GM20431 (cell line): ENCODE results near the gene RFWD3.

ENCODE experiments used
- in situ Hi-C: fragments of 300-500 bp; cut with MseI, MboI; formaldehyde crosslinking; loops from one replicate; pipeline ENCODE4 v1.15.0; 2020; ENCODE audit warnings: low sequenced_read_pairs; ENCODE audit not compliant: unreplicated experiment

Gene RFWD3

GRCh38 chr16:74591876-74592650 lies 74.6 kb downstream of the RFWD3 start:
- in situ Hi-C loops = no loop called here

- in situ Hi-C loops = no loop called here
These were observed 79.7 kb downstream of the RFWD3 start for GRCh38 chr16:74586948-74587347.

GRCh38 chr16:74585846-74586443 lies 80.7 kb downstream of the RFWD3 start:
- in situ Hi-C loops = no loop called here

DNA sequence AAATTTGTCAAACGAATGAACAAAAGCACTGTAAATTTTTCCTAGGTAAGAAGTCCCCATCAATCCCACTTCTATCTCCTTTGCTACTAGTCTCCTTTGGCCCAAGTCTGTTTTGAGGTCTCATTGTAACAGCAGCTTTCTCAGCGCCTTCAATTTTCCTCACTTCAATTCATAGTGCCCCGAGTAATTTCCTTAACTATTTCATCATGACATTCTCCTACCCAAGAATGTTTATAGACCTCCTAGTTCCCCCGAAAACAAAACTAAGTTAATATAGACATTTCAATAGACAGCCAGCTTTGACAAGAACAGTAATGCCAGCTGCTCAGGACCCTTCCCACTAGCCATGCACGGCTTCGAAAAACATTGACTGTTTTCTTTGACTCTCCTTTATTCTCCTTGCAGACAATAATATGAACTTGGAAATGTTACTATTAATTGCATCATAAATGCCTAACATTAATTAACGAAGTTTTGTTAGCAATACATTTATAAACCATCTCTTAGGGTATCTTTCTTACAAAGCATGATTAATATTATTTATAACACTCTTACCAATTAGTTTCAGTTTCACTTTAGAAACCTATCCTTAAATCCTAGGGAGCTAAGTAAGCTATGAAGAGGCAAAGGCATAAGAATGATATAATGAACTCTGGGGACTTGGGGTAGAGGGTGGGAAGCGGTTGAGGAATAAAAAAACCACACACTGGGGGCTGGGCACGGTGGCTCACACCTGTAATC lies 82.6 kb downstream of the RFWD3 start:
- in situ Hi-C loops = no loop called here

DNA sequence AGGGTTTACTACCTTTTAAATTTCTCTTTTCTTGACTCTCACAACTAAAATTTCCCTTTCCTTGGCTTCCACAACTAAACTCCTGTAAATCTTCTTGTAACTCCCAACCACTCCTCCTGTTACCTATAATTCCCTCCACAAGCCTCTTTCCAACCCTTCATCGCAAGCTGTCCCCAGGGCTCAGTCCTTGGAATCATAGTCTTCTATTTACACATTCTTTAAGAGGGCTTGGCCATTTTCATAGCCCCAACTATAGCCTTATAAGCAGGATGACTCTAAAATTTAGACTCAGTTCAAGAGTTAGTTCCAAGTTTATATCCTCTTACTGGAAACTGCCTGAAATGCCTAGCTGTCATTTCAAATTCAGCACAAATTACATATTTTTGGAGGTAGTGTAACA lies 83.7 kb downstream of the RFWD3 start:
- in situ Hi-C loops = no loop called here

DNA sequence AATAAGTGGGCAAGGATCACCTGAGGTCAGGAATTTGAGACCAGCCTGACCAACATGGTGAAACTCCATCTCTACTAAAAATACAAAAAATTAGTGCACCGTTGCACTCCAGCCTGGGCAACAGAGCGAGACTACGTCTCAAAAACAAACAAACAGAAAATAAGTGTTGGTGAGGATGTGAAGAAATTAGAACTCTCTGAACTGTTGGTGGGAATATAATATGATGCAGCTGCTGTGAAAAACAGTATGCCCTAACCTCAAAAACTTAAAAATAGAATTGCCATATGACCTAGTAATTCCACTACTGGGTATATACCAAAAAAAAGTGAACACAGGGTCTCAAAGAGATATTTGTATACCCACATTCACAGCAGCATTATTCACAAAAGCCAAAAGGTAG lies 85.8 kb downstream of the RFWD3 start:
- in situ Hi-C loops = no loop called here

- in situ Hi-C loops = no loop called here
These were observed 87.8 kb downstream of the RFWD3 start for GRCh38 chr16:74578838-74579237.

- in situ Hi-C loops = no loop called here
These were observed 88.2 kb downstream of the RFWD3 start for GRCh38 chr16:74578433-74578832.

- in situ Hi-C loops = no loop called here
These were observed 88.8 kb downstream of the RFWD3 start for GRCh38 chr16:74577882-74578366.

- in situ Hi-C loops = no loop called here
These were observed 90.7 kb downstream of the RFWD3 start for GRCh38 chr16:74575807-74576643.

GRCh38 chr16:74575175-74575806 lies 91.4 kb downstream of the RFWD3 start:
- in situ Hi-C loops = no loop called here

GRCh38 chr16:74574146-74574545 lies 92.5 kb downstream of the RFWD3 start:
- in situ Hi-C loops = no loop called here

DNA sequence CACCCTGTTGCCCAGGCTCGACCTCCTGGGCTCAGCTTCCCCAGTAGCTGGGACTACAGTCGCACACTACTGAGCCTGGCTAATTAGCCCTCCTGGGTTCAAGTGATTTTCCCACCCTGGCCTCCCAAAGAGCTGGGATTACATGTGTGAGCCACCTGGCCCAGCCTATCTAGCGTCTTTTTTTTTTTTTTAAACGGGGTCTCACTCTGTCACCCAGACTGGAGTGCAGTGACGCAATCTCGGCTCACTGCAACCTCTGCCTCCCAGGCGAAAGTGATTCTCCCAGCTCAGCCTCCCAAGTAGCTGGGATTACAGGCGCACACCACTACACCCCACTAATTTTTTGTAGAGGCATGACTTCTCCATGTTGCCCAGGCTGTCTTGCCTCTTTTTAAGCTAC lies 93.1 kb downstream of the RFWD3 start:
- in situ Hi-C loops = no loop called here
